Fibroblast of mammary gland (primary cell): Measurements from ENCODE around the gene PIK3C3.

Source experiments
- DNase-seq: peaks from one replicate; pipeline ENCODE4 v3.0.0-alpha.2; 2010; ENCODE audit warnings: low read depth
- H3K4me3 ChIP-seq: 2 replicates; pipeline ENCODE4 v1.5.1; 2011; ENCODE audit warnings: low read depth, mild to moderate bottlenecking, low read length, moderate library complexity; ENCODE audit not compliant: control insufficient read depth
- CTCF ChIP-seq: conservative IDR thresholded peaks from 2 replicates; pipeline ENCODE4 v1.5.1; 2011; ENCODE audit warnings: low read depth, low read length, inconsistent platforms; ENCODE audit not compliant: control insufficient read depth, insufficient read depth

The PIK3C3 gene

GRCh38 chr18:41938445-41938844 is 16.6 kb upstream of the PIK3C3 start:
- H3K4me3 ChIP-seq: no peak overlapping the region
- DNase-seq: peak; percentile 94
- peak; percentile 41 for TF ChIP-seq CTCF

GRCh38 chr18:41939326-41939725 is 15.7 kb upstream of the PIK3C3 start:
- no peak for TF ChIP-seq CTCF
- no peak for DNase-seq
- H3K4me3 ChIP-seq: no peak overlapping the region

- TF ChIP-seq CTCF: no peak
- no peak overlapping the region for H3K4me3 ChIP-seq
- peak; percentile 81 for DNase-seq
These were observed 14.4 kb upstream of the PIK3C3 start for GRCh38 chr18:41940506-41941215.

GRCh38 chr18:41942254-41942653 is 12.8 kb upstream of the PIK3C3 start:
- no peak for DNase-seq

GRCh38 chr18:41948544-41949110 is 6.4 kb upstream of the PIK3C3 start:
- DNase-seq: no peak
- H3K4me3 ChIP-seq: no peak overlapping the region
- TF ChIP-seq CTCF: no peak

More at GRCh38 chr18:41942254-41942653, 12.8 kb upstream of the PIK3C3 start:
- TF ChIP-seq CTCF: no peak
- H3K4me3 ChIP-seq: no peak overlapping the region

GRCh38 chr18:41949206-41949920 is 5.7 kb upstream of the PIK3C3 start:
- DNase-seq: no peak

More at GRCh38 chr18:41949206-41949920, 5.7 kb upstream of the PIK3C3 start:
- TF ChIP-seq CTCF: no peak
- H3K4me3 ChIP-seq: no peak overlapping the region
